Stimulated activated CD4-positive, alpha-beta T cell treated with anti-CD3 and anti-CD28 coated beads, Interleukin-15, amount 100 ng/mL, for 24 hours (primary cell): Measurements from ENCODE around the gene CDK11B.
"Not testable (repeated sequence)": the region's sequence is repeated elsewhere in the genome, so short reads cannot be mapped to it uniquely, and the experiment has no call there.

Source experiments
- DNase-seq: peaks from one replicate; pipeline ENCODE4 v3.0.0-alpha.2; 2020

CDK11B gene

GRCh38 chr1:1658583-1659549, at the start of gene CDK11B:
TSS of gene CDK11B (minus strand) at chr1:1659004. CDS start at chr1:1657485, 1,519 bp downstream.
- peak; percentile 99 for DNase-seq

- not testable (repeated sequence) for DNase-seq
These were observed 49.1 kb upstream of the CDK11B start for GRCh38 chr1:1707897-1708296.

- not testable (repeated sequence) for DNase-seq
These were observed 48.4 kb upstream of the CDK11B start for GRCh38 chr1:1707241-1707640.

GRCh38 chr1:1705623-1706022, 46.8 kb upstream of the CDK11B start:
- DNase-seq, result not testable (repeated sequence)

GRCh38 chr1:1704284-1704957, 45.6 kb upstream of the CDK11B start:
- DNase-seq, result not testable (repeated sequence)

GRCh38 chr1:1703796-1704195, 45.0 kb upstream of the CDK11B start:
- no peak for DNase-seq

- DNase-seq, result not testable (repeated sequence)
These were observed 43.7 kb upstream of the CDK11B start for GRCh38 chr1:1702506-1702905.

GRCh38 chr1:1700557-1700956, 41.8 kb upstream of the CDK11B start:
- not testable (repeated sequence) for DNase-seq

- DNase-seq, result not testable (repeated sequence)
These were observed 41.3 kb upstream of the CDK11B start for GRCh38 chr1:1700067-1700466.

GRCh38 chr1:1699061-1699460, 40.3 kb upstream of the CDK11B start:
- DNase-seq, result not testable (repeated sequence)

GRCh38 chr1:1697358-1698183, 38.8 kb upstream of the CDK11B start:
- not testable (repeated sequence) for DNase-seq

- DNase-seq, result not testable (repeated sequence)
These were observed 37.9 kb upstream of the CDK11B start for GRCh38 chr1:1696431-1697357.

- DNase-seq, result peak; percentile 94
These were observed 34.2 kb upstream of the CDK11B start, which contains the start of gene SLC35E2B for GRCh38 chr1:1692714-1693647. TSS of gene SLC35E2B (minus strand) at chr1:1692795. CDS start at chr1:1676699, 16,096 bp downstream.

GRCh38 chr1:1692324-1692713, 33.5 kb upstream of the CDK11B start:
- peak; percentile 84 for DNase-seq

- not testable (repeated sequence) for DNase-seq
These were observed 32.6 kb upstream of the CDK11B start for GRCh38 chr1:1691443-1691842.

- not testable (repeated sequence) for DNase-seq
These were observed 30.7 kb upstream of the CDK11B start for GRCh38 chr1:1689526-1689925.

- no peak for DNase-seq
These were observed 29.0 kb upstream of the CDK11B start for GRCh38 chr1:1687846-1688245.

- DNase-seq, result no peak
These were observed 25.4 kb upstream of the CDK11B start for GRCh38 chr1:1684031-1684681.

- no peak for DNase-seq
These were observed 24.5 kb upstream of the CDK11B start for GRCh38 chr1:1683104-1683905.
